GM13976 (cell line): ENCODE data around the gene GTPBP4.
"Not testable (repeated sequence)": the region's sequence is repeated elsewhere in the genome, so short reads cannot be mapped to it uniquely, and the experiment has no call there.

Experiments
- DNase-seq: peaks from one replicate; pipeline ENCODE4 v3.0.0; 2012; ENCODE audit warnings: low spot score
- in situ Hi-C: fragments of 300-500 bp; cut with MboI; formaldehyde crosslinking; loops from one replicate; pipeline ENCODE4 v1.12.0; 2022; ENCODE audit warnings: low sequenced_read_pairs, mixed read lengths, inconsistent platforms; ENCODE audit not compliant: unreplicated experiment
- TF ChIP-seq, protein P1 (sequence below): IDR thresholded peaks from 2 replicates; pipeline ENCODE4 v1.5.1; 2012; ENCODE audit warnings: borderline replicate concordance, mild to moderate bottlenecking; ENCODE audit not compliant: insufficient read depth; ENCODE audit errors: extremely low read depth, missing control alignments, control extremely low read depth

The GTPBP4 gene

DNA sequence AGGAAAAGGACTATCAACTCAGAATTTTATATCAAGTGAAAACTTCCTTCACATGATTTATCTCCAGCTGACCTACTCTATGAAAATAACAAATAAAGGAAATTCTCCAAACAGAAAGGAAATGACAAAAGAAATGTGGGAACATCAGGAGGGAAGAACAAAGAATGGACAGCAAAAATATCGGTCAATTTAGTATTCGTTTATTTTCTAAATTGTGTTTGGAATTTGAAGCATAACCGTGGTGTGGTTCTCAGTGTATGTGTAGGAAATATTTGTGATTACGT lies 76.7 kb downstream of the GTPBP4 start:
- DNase-seq: no peak
- TF ChIP-seq, protein P1, sequence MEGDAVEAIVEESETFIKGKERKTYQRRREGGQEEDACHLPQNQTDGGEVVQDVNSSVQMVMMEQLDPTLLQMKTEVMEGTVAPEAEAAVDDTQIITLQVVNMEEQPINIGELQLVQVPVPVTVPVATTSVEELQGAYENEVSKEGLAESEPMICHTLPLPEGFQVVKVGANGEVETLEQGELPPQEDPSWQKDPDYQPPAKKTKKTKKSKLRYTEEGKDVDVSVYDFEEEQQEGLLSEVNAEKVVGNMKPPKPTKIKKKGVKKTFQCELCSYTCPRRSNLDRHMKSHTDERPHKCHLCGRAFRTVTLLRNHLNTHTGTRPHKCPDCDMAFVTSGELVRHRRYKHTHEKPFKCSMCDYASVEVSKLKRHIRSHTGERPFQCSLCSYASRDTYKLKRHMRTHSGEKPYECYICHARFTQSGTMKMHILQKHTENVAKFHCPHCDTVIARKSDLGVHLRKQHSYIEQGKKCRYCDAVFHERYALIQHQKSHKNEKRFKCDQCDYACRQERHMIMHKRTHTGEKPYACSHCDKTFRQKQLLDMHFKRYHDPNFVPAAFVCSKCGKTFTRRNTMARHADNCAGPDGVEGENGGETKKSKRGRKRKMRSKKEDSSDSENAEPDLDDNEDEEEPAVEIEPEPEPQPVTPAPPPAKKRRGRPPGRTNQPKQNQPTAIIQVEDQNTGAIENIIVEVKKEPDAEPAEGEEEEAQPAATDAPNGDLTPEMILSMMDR: no peak
- in situ Hi-C loops: no loop called here

DNA sequence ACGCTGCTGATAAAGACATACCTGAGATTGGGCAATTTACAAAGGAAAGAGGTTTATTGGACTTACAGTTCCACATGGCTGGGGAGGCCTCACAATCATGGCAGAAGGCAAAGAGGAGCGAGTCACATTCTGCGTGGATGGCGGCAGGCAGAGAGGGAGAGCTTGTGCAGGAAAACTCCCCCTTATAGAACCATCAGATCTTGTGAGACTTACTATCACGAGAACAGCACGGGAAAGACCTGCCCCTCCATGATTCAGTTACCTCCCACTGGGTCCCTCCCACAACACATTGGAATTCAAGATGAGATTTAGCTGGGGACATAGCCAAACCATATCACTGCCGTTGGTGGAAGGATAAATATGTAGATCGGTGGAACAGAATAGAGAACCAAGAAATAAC lies 78.5 kb downstream of the GTPBP4 start:
- in situ Hi-C loops, DNase-seq: not testable (repeated sequence)

DNA sequence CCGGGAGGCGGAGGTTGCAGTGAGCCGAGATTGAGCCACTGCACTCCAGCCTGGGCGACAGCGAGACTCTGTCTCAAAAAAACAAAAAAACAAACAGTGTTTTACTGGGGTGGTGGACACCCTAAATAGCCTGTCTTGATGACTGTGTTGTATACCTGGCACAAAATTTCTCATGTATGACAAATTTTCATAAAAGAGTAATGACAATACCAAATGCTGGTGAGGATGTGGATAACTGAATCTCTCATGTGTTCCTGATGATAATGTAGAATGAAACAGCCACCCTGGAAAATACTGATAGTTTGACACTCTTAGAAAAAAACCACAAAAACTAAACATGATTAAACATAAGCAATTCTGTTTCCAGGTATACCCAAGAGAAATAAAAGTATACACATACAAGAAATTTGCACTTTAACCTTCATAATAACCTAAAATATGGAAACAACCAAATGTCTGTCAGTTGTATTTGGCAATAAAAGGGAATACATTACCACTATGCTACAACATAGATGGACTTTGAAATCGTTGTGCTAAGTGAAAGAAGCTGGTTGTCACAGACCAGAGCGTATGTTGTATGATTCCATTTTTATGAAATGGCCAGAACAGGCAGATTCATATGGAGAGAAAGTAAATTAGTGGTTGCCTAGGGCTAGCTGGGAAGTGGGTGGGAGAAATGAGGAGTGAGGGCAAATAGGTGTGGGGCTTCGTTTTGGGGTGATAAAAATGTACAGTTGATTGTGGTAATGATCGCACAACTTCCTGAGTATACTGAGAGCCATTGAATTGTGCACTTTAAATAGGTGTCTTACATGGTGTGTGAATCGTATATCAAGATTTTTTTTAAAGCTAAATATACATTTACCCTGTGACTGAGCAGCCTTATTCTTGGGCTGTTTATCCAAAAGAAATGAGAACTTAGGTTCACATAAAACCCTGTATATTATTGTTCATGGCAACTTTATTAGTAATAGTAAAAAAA lies 80.4 kb downstream of the GTPBP4 start:
- in situ Hi-C loops: no loop called here
- DNase-seq: no peak
- TF ChIP-seq, protein P1: no peak
